GDM1 (cell line): ENCODE data around the gene PCDH17.

ENCODE experiments used
- DNase-seq: peaks from one replicate; lab custom pipeline; 2025; lab: John Stamatoyannopoulos, UW

Gene PCDH17, protein sequence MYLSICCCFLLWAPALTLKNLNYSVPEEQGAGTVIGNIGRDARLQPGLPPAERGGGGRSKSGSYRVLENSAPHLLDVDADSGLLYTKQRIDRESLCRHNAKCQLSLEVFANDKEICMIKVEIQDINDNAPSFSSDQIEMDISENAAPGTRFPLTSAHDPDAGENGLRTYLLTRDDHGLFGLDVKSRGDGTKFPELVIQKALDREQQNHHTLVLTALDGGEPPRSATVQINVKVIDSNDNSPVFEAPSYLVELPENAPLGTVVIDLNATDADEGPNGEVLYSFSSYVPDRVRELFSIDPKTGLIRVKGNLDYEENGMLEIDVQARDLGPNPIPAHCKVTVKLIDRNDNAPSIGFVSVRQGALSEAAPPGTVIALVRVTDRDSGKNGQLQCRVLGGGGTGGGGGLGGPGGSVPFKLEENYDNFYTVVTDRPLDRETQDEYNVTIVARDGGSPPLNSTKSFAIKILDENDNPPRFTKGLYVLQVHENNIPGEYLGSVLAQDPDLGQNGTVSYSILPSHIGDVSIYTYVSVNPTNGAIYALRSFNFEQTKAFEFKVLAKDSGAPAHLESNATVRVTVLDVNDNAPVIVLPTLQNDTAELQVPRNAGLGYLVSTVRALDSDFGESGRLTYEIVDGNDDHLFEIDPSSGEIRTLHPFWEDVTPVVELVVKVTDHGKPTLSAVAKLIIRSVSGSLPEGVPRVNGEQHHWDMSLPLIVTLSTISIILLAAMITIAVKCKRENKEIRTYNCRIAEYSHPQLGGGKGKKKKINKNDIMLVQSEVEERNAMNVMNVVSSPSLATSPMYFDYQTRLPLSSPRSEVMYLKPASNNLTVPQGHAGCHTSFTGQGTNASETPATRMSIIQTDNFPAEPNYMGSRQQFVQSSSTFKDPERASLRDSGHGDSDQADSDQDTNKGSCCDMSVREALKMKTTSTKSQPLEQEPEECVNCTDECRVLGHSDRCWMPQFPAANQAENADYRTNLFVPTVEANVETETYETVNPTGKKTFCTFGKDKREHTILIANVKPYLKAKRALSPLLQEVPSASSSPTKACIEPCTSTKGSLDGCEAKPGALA (N-terminal part only)

DNA sequence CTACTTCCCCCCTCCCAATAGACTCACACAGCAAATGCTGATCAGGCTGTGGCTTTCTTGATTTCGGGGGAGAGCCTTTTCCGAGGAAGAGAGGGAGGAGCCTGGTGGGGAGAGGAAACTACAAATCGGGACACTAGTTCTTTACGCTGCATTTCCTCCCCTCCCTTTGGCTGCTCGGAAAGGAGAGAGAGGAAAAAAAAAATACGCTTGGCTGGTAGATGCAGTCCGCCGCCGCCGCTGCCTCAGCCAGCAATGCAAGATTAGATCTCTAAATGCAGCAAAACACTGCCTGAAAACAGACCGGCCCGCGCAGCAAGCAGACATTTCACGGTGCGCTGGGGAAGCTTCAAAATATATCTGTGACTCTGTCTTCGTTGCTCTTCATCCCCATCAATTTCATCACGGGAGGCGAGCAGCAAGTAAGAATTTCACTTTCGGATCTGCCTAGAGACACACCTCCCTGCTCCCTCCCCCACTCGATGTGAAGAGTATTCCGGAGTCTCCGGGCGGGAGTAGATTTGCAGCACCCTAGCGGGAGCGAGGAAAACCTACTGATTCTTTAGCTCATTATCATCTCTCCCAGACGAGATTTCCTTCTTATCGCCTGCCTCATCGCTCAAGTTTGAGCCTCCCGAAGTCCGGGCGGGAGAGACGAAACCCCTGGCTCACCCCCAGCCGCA, at the start of gene PCDH17:
PCDH17 (plus strand) TSS at position 149 of the 680 bp plus-strand sequence. CDS start 803 bp downstream, outside the sequence.
- no peak for DNase-seq

DNA sequence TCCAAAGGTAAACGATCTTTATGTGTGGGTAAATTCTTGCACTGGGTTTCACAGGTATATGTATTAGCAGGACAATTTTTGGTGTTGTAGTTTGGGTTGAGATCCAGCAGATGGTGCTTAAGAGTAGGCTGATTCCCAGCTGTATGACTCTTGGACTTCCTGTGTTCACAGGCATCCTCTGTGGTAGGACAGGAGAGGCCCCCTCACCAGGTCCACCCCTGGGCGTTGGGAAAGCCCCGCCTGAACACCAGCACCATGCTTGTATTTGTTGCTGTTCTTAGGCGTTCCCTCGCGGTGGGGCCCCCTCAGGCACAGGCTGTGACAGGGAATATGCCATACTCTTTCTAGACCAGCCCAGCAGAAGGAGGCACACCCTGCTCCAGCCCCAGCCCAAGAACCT, 49.5 kb upstream of the PCDH17 start:
- DNase-seq: no peak

DNA sequence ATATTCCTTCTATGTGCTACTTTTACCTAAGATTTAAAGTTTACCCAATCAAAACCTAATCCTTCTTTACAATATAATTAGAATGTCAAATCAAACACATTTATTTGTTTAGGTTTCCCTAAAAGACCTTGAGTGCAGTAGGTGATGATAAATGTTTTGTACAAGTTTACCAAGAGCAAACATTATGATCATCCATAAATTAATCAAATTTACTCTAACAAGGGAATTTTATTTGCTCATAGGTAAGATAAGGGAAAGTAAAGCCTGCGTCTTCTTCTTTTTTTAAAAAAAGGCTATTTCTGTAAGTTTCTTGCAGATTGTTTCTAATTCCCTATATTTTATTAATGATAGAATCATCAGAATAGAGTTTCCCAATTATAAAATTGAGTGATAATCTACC, 48.0 kb upstream of the PCDH17 start:
- DNase-seq: no peak

DNA sequence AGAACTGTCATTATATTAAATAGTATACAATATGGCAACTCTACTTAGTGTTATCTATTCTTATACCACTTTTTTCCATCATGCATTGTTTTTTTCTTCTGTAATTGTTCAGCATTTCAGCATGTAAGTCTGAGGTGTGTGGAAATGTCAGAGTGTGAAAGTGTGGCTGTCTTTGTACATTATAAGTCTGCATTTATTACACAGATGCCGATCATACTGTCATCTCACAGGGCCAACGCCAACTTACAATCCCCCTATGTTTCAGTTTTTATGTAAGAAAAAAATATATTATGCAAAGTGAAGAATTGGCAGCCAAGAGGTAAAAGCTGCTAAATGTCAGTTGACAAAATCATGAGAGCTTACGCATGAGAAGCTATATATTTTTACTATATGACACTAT, 42.9 kb upstream of the PCDH17 start:
- no peak for DNase-seq

DNA sequence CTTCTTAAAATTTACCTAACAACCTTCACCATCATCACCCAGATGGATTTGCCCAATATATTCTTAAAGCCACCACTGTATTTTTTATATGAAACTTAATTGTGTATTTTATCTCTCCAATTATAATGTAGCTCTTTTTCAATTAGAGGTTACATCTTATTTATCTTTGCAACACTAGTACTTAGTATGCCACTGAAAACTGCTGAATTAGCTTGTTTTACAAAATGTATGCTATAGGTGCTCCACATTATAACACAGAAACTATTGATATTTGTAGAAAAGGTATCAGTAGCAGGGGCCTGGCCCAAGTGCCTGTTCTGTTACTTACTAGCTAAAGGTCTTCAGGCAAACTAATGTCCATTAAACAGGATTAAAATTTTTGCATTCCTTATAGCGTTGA, 35.8 kb upstream of the PCDH17 start:
- DNase-seq: no peak

DNA sequence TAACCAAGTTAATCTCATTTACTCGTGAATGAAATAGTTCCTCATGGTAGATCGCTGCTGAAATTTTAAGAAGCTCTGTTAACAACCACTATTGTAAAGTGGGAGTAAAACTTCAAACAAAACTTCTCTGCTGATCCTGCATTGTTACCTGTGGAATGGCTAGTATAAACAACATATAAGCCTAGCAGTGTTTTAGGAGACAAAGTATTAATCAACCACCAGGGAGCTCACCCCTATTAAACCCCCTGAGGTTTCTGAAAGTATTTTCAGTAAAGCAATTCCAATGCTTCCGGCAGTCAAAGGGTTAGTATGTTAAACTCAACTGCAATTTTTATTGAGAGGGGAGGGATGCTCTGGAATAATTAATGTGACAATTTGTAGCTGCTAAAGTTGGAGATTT, 30.0 kb upstream of the PCDH17 start:
- DNase-seq: no peak

DNA sequence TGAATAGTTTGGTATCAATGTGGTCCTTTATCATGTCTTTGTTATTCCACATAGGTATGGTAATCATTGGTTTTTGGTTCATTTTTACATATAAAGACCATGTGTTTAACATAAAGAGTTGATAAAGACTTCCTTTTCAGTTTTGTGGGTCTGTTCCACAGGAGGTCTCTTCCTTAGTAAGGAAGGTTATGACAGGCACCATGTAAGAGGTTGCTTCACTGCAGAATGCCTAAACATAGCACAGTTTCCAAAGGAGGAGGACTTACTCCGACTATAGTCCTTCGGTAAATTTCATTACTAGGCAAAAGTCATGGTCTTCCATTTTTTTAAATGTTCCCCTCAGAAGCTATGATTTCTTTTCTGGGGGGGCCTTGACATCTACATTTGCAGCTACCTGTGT, 27.1 kb upstream of the PCDH17 start:
- DNase-seq: no peak

DNA sequence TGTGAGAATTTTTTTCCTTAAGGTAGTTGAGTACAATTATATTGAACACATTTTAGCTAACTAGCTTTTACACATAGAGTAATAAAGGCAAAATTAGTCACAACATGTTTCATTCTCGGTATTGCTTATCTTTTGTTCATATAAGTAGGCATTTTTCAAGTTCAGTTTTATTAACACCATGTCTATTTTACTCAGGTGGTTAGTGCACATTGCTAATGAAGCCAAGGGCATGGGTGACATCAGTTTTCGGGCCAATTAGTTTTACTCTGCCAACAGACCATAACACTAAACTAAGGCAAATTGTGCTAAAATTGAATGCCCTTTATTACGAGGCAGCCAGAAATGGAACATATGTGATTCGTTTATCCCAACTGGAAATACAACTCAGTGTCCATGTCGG, 19.6 kb upstream of the PCDH17 start:
- no peak for DNase-seq

DNA sequence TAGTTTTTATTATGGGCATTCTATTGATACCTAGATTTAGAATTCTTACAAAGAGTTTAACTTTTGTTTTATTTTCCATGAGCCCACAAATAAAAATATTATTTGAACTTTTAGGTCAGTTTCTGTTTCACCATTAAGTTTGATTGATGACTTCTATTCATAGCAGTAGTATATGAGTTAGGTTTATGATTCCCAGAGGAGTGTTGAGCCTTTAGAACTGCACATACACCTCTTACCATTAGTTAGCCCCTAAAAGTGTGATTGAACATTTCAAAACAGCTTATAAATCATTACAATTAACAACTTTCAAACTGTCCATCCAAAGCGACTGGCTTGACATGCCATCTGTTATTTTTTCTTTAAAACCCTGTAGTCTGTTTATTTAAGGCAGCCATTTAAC, 19.0 kb upstream of the PCDH17 start:
- no peak for DNase-seq

DNA sequence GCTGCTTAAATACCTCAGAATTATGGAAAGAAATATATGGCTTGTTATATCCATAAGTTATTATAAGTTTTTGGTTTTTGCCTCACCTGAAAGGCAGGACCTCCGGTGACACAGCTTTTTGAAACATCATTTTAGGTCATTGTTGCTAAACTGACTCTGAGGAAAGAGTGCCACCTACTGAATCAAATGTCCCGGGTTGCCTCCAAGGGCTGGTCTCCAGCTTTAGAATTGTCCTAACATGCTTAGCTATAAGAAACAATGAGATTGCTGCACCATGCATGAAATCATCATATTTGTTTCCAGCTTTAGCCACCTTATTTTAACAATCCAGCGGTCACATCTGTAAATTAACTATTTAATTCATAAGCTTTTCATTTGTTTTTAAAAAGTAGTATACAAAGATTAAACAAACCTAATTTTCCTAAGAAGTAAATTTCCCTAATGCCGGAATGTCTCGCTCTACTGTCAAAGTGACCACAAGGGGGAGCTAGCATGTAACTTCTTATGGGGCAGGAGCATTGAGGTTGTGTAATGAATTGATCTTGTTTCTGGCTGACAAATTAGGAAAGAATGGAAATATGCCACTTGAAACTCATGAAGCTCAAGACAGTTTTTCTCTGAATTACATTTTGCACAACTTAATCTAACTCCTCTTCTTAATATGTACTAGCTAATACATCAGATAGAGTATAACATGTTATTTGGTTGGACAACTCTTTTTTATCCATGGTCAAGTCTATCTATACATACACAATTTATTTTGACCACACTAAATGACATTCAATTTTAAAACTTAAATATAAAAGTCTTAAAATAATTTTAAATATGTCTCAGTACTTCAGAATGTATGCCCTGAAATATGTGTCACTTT, 6.7 kb upstream of the PCDH17 start:
- DNase-seq: no peak

DNA sequence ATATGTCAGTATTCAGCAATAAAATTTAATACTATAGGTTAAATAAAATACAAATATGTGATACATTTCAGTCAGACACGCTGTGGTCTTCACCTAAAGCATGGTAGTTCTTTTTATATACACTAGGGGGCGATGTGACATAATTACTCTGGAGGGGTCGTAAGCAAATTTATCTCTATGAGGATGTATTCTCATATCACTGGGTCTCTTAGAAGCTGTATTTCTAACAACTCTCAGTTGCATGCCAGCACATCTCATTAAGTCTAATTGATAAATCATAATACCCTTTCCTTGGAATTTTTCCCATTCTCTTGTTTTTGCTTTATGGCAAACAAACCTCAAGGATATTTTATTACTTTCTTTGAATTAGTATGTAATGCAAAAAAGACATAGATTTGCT, 3.9 kb upstream of the PCDH17 start:
- no peak for DNase-seq

DNA sequence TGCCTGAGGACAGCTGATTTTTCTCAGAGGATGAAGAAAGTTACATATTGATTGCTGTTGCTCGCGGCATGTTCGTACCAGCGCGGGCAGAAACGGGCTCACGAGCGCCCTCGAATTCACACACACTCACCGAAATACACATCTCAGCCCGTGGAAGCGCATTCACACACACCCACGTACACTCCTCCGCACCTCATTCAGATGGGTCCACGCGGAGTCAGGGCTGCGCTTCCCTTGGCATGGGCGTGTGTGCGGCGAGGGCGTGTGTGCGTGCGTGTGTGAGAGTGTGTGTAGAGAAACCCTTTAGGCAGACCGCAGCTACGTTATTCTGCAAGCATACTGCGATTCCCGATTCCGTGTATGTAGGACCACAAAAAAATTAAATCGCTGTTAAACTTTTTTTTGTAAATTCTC, 2.1 kb upstream of the PCDH17 start:
- DNase-seq: no peak

DNA sequence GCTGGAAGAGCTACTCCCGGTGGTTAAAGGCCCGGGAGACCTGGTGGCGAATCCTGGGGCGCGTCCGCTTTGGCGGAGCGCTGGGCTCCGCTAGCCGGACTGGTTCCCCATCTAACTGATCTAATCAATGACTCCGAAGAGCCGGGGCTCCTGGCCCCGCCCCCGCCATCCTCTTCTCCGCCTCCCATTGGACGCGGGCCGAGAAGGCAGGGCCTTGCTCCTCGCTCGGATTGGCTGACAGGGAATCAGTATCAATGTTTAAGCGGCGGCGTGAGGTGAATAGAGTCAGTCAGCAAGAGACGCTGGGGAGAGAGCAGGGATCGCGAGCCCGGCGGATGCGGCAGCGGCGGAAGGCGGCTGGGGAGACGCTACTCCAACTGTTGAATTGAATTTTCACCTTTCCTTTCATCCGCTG, 1.7 kb upstream of the PCDH17 start:
- no peak for DNase-seq

DNA sequence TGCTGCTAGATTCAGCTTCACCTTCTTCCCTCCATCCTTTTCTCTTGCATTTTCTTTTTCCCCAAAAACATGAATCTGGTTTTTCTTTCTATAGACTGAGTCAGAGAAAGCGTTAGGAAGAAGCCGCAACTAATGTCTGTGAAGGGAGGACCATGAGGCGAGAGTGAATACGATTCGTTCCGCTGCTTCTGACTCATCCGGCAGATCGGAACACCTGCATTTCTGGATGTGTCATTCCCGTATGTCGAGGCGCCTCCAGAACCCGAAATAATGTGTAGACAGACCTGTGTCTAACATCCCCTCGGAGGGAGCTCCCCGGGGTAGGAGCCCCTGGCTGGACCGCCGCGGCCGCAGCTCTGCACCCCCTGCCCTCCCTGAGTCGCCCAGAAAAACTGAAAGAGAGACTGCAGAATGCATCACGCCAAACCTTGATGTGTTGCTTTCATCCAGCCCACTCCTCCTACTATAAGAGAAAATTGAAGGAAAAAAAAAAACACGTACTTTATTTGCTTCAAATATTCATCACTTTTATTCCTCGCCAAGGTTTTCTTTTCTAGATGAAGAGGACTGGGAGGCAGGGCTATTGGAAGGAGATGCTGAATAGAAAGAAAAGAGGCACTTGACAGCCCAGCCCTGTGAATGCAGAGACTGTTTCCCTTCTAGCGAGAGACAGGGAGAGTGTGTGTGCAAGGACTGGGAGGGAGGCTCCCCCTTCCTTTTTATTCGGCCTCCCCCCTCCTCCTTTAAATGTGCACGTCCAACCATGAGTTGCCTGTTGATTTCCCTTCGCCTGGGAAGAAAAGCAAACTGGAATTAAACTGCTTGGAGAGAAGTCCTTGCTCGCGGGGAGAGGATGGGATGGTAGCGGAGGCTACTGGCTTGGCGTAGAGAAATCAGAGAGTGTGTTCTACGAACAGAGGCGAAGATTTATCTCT, 616 bp upstream of the PCDH17 start:
- no peak for DNase-seq

DNA sequence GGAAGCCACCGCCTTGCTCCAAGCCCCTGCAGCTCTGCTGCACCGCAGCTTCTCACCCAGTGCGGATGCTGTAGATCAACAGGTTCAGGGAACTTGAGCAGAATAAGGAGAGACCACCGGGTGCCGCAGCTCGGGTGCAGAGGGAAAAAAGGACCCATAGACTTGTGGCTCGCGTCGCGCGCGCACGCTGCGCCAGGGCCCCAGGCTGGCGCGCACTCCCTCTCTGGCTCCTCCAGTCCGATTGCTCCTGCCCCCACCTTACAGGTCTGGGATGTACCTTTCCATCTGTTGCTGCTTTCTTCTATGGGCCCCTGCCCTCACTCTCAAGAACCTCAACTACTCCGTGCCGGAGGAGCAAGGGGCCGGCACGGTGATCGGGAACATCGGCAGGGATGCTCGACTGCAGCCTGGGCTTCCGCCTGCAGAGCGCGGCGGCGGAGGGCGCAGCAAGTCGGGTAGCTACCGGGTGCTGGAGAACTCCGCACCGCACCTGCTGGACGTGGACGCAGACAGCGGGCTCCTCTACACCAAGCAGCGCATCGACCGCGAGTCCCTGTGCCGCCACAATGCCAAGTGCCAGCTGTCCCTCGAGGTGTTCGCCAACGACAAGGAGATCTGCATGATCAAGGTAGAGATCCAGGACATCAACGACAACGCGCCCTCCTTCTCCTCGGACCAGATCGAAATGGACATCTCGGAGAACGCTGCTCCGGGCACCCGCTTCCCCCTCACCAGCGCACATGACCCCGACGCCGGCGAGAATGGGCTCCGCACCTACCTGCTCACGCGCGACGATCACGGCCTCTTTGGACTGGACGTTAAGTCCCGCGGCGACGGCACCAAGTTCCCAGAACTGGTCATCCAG, 964 bp downstream of the PCDH17 start:
- no peak for DNase-seq

DNA sequence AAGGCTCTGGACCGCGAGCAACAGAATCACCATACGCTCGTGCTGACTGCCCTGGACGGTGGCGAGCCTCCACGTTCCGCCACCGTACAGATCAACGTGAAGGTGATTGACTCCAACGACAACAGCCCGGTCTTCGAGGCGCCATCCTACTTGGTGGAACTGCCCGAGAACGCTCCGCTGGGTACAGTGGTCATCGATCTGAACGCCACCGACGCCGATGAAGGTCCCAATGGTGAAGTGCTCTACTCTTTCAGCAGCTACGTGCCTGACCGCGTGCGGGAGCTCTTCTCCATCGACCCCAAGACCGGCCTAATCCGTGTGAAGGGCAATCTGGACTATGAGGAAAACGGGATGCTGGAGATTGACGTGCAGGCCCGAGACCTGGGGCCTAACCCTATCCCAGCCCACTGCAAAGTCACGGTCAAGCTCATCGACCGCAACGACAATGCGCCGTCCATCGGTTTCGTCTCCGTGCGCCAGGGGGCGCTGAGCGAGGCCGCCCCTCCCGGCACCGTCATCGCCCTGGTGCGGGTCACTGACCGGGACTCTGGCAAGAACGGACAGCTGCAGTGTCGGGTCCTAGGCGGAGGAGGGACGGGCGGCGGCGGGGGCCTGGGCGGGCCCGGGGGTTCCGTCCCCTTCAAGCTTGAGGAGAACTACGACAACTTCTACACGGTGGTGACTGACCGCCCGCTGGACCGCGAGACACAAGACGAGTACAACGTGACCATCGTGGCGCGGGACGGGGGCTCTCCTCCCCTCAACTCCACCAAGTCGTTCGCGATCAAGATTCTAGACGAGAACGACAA, 1.8 kb downstream of the PCDH17 start:
- DNase-seq: no peak

DNA sequence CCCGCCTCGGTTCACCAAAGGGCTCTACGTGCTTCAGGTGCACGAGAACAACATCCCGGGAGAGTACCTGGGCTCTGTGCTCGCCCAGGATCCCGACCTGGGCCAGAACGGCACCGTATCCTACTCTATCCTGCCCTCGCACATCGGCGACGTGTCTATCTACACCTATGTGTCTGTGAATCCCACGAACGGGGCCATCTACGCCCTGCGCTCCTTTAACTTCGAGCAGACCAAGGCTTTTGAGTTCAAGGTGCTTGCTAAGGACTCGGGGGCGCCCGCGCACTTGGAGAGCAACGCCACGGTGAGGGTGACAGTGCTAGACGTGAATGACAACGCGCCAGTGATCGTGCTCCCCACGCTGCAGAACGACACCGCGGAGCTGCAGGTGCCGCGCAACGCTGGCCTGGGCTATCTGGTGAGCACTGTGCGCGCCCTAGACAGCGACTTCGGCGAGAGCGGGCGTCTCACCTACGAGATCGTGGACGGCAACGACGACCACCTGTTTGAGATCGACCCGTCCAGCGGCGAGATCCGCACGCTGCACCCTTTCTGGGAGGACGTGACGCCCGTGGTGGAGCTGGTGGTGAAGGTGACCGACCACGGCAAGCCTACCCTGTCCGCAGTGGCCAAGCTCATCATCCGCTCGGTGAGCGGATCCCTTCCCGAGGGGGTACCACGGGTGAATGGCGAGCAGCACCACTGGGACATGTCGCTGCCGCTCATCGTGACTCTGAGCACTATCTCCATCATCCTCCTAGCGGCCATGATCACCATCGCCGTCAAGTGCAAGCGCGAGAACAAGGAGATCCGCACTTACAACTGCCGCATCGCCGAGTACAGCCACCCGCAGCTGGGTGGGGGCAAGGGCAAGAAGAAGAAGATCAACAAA, 2.6 kb downstream of the PCDH17 start:
- DNase-seq: no peak
